Fibroblast of skin of back (primary cell): ENCODE data around the gene TRAF3IP3.
A peak's percentile ranks its signal among the peaks of the same experiment; 100 is the strongest.

Experiments used
- DNase-seq: peaks from one replicate; pipeline ENCODE4 v3.0.0-alpha.2; 2013

The TRAF3IP3 gene

GRCh38 chr1:209800984-209801834, 45.4 kb downstream of the TRAF3IP3 start:
- no peak for DNase-seq

DNA sequence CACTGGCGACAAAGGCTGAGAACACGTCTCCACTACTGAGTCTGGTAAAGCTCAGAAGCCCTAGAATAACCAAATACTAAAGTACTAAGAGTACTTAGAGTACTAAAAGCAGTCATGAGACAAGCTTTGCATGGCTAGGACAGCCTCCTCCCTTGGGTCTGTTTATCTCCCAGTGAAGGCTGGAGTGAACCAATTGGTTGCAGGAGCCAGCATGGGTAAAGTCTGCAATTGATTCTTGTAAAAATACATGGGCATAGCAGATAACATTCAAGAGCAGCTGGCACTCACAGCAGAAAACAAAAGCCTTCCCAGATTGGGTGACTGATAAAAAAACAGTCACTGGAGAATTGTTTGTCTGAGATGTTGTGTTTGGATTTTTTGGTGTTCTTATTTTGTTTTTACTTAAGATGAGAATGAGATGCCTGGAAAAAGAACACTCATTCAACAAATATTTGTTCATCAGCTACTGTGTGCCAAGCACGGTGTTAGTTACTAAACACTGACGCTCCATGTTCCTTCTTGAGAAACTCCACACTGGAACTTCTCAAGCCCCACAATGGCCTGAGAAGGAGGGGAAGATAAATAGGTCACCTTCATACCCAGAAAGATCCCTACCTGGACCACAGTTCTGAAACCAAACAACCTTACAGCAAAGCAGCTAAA, 46.4 kb downstream of the TRAF3IP3 start:
- DNase-seq, result no peak

GRCh38 chr1:209802780-209803152, 46.9 kb downstream of the TRAF3IP3 start:
- no peak for DNase-seq

DNA sequence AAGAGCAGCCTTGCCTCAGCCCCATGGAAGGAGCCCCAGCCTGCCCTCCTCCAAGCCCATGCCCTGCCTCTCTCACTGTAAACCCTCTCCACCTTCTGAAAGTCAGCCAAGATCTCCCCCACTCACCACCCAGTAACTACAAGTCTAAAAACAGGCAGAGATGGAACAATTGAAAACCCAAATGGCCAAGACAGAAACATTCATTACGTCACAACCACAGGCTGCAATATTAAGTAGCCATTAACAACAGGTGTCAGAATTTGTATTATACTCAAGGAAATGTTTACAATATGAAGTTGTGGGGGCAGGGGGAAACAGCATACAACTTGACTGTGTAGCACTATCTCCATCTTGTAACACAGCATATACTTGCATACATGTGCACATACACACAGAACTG, 47.7 kb downstream of the TRAF3IP3 start:
- no peak for DNase-seq

GRCh38 chr1:209805341-209805781, 49.5 kb downstream of the TRAF3IP3 start:
- DNase-seq, result no peak

- peak; percentile 74 for DNase-seq
These were observed 50.3 kb downstream of the TRAF3IP3 start, which contains the start of gene IRF6 for GRCh38 chr1:209805875-209806760. TSS of gene IRF6 (minus strand) at chr1:209806142. CDS start at chr1:209801413, 4,729 bp downstream.

- DNase-seq, result no peak
These were observed 51.7 kb downstream of the TRAF3IP3 start for GRCh38 chr1:209807509-209807908.

DNA sequence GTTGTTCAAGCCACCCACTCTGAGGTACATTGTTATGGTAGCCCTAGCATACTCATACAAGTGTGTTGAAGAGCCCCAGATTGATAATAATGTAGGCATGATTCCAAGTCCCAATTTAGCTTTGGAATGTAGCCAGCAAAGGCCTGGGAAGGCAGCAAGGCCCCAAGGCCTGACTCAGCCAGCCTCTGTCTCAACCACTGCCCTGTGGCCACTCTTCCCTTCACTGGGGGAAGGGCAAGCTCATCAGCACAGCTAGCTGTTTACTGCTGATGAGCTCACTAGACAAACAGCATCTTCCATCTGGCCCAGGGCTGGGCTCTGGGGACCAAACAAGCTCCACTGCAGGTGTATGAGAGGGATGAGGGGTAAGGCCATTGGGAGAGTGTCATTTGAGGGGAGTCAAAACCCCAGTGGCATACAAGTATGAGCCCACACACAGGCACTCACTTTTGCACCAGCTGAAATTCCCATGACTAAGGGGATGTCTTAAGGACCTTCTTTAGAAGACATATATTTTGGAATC, 52.3 kb downstream of the TRAF3IP3 start:
- peak; percentile 95 for DNase-seq

- DNase-seq, result no peak
These were observed 53.8 kb downstream of the TRAF3IP3 start for GRCh38 chr1:209809611-209810010.

DNA sequence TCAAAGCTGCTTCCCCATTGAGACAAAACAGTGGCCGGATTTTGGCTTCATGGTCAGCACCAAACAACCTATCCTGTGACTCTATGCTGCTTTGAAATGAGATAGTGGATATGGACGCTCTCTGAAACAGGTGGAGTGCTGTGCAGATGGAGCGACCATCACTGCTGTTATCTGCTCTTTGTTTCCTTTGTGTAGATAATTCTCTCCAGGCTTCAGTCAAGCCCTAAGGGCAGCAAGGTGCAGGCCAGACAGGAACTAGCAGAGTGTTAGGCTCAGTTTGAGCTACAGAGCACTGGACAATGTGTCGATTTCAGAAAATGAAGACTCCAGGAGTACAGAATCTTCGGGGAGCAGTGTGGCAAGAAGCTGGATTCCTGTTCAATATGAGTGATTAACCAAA, 54.9 kb downstream of the TRAF3IP3 start:
- no peak for DNase-seq

DNA sequence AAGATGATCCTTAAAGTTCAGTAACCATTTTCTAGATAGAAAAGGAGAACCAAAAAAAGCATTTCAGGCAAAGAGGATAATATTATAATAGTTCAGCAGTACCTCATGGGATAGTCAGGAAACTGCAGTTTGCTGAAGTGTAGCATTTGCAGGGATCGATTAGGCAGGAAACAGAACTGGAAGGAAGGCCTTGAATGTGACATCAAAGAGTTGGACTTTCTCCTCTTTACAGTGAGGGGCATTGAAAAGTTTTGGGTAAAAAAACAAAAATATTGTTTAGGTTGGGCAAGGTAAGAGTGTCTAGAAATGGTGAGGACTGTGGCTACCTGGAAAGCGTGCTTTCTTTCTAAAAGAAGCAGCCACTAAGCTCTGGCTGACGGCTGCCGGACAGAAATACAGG, 58.0 kb downstream of the TRAF3IP3 start:
- DNase-seq, result no peak

GRCh38 chr1:209815490-209815889, 59.6 kb downstream of the TRAF3IP3 start:
- no peak for DNase-seq

GRCh38 chr1:209815931-209816341, 60.1 kb downstream of the TRAF3IP3 start:
- DNase-seq, result no peak

GRCh38 chr1:209816923-209817322, 61.1 kb downstream of the TRAF3IP3 start:
- DNase-seq, result no peak

GRCh38 chr1:209817691-209818090, 61.8 kb downstream of the TRAF3IP3 start:
- DNase-seq, result no peak

DNA sequence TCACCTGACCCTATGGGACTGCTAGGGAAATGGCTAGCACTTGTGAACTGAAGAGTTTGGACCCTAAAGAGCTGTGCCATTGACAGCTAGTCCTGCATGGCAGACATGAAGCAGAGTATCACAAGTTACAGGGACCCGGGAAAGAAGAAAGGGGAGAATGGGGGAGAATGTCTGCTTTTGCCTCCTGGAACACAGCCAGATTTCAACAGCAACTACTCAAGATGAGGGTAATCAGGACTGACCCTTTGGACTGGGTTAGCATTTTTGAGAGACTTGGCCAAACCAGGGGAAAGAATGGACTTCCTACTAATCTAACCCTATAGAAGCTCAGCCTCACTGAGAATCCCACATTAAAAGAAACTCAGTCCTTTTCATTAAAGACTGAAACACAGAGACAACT, 63.2 kb downstream of the TRAF3IP3 start:
- no peak for DNase-seq

GRCh38 chr1:209820986-209821385, 65.1 kb downstream of the TRAF3IP3 start:
- no peak for DNase-seq

DNA sequence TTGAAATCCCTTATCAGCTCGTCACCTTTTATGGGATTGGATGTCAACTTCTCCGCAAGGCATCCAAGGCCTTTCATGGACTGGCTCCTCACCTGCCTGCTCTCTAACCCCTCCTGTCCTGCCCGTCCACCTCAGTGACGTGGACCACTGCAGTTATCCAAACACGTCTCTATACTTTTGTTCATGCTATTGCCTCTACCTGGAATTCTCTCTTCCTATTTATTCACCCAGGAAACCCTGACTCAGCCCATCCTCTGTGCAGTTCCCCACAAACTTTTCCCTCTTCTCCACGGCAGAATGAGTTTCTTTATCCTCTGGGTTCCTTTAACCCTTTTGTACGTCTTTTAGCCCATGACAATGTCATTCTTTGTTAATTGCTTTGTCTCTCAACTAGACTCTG, 66.9 kb downstream of the TRAF3IP3 start:
- DNase-seq, result no peak

GRCh38 chr1:209823143-209824041, 67.5 kb downstream of the TRAF3IP3 start:
- peak; percentile 73 for DNase-seq

DNA sequence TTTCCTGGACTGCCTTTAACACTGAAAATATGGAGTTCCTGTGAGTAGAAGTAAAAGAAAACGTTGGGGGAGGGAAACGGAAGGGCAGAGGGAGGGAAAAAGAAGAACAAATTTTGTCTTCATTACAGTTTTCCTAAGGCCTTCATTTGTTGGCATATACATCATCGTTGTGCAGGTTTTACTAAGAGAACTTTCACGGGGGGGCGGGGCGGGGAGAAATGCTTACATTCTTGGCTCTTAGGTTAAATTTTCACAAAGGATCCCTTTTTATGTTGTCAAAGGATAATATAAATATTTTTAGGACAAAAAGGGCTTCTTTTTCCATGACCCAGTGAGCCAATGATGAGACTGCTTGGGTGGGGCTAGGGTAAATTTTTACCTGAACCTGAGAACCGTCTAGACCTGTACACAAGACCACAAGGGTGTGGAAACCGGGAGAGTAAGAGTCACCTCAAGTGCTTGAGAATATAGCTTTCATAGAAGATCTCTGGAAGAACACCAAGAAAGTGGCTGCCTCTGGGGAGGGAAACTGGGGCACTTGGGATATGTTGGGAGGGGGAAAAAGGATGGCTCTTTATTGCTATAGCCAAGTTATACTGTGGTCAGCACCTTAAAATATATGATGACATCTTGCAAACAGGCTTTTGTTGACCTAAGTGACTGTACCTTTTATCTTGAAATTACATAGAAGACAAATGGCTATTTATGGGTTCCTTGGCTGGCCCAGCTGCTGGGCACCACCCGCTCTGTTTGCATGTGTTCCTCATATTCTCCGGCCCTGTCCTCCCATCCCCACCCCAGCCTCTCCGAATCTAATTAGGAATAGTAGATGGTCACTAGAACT, 70.0 kb downstream of the TRAF3IP3 start:
- no peak for DNase-seq
